GM19438 (cell line): ENCODE measurements around the gene RCCD1.

Source experiments
- ATAC-seq: cut with Tn5 transposase; IDR thresholded peaks from one replicate; pipeline ENCODE4 v1.9.1; 2021; ENCODE audit warnings: low read depth; ENCODE audit not compliant: unreplicated experiment

RCCD1 gene

GRCh38 chr15:91001209-91001608 lies 46.5 kb downstream of the RCCD1 start:
- no peak for ATAC-seq

GRCh38 chr15:91007266-91007665 lies 52.6 kb downstream of the RCCD1 start:
- ATAC-seq = no peak
